Mucosa of descending colon (tissue), 3 donors: Measurements from ENCODE around the gene HOXA9. TPM values are rescaled to one million over a fixed set of nuclear protein-coding genes. Genes with fewer than 3 reads are reported as not detected.

Source experiments
- ATAC-seq: fragments of 200-7000 bp; cut with Tn5 transposase; one replicate; pipeline ENCODE4 v1.9.1; 2020; ENCODE audit warnings: mild to moderate bottlenecking, moderate library complexity
- DNase-seq, 3 donors: peaks; one replicate each; pipeline ENCODE4 v3.0.0-alpha.2; 2020
- H3K36me3 ChIP-seq: fragments of 200-600 bp; one replicate; pipeline ENCODE4 v1.8.0; 2021; ENCODE audit warnings: low read depth, mild to moderate bottlenecking
- H3K4me1 ChIP-seq: fragments of 200-600 bp; one replicate; pipeline ENCODE4 v1.8.0; 2021; ENCODE audit warnings: low read depth, mild to moderate bottlenecking
- H3K4me3 ChIP-seq: fragments of 200-600 bp; one replicate; pipeline ENCODE4 v1.8.0; 2021; ENCODE audit warnings: mild to moderate bottlenecking
- H3K9me3 ChIP-seq: fragments of 200-600 bp; one replicate; pipeline ENCODE4 v1.8.0; 2021; ENCODE audit warnings: mild to moderate bottlenecking
- CTCF ChIP-seq: fragments of 200-600 bp; IDR thresholded peaks from one replicate; pipeline ENCODE4 v1.8.0; 2022; ENCODE audit warnings: antibody characterized with exemption, mild to moderate bottlenecking
- intact Hi-C, 2 donors: fragments of 100-400 bp; cut with DNase I in 1 of 2; cut with micrococcal nuclease in 1 of 2; formaldehyde crosslinking; loops; one replicate each; pipeline versions ENCODE4 v1.11.0 to v1.11.1; 2022; cut with DNase I, micrococcal nuclease
- total RNA-seq, 3 donors: library from RNA; stranded (reverse); fragmentation: NEBNext Ultra II Directional in 2 of 3; extraction: Animal tissue kit (Norgen Biotek cat#: 25700) in 2 of 3; gene quantifications; one replicate each; pipeline versions ENCODE4 v1.2.1 to v1.2.4, GENCODE V29; 2021 to 2023
- donor health status: DM: no; HTN: no; CAD: no; lungs with moderate emphysema.
- donor health status: DM: no; HTN: no; CAD: no.
- donor health status: DM: no; HTN: yes; CAD: no.

The HOXA9 gene
- total RNA-seq, 3 donors from 2014 or later: 22.0 to 27.9 (median 25.0) TPM

DNA sequence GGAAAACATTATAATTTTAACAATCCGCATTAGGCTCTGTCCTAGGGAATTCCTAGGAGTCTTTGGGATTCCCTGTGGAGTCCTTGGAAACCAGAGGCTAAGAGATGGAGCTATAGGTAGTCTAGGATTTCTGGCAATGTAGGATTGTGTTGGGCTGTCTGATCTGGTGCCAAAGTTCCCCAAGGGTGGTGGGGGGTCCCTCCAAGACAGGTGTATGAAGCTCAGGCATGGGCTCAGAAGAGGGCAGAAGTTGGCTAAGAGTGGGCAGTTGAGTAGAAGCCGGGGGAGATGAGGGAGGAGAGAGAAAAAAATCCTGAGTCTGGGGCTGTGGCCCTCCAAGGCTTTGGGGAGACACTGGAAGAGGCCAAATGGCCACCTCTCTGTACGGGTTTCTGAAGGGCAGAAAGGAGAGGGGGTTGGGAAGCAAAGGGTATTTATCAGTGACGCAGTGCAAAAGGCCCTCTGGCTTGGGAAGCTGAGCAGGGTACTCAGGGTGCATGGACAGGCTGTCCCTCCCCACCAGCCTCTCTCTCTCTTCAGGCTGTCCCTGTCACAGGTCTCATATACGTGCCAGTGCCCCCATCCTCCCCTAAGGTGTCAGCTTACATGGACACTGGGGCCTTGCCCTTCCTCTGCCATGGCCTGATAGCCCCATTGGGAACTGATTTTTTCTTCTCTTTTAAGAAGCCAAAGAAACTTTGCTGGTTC is 18.7 kb downstream of the HOXA9 start:
- DNase-seq (peak in 2 of 3 donors; percentile 20 to 47), ATAC-seq (no peak)
- TF ChIP-seq CTCF: no peak
- intact Hi-C loops: loop anchor here in 1 of 2 donors (5.0 kb wide), 1 partner anchor 464 kb away; no protein-coding TSS in a partner anchor
- Histone ChIP-seq H3K36me3 (no peaks in the 10 kb centered on the region), H3K9me3 (no peaks in the 10 kb centered on the region), H3K4me3 (no peak overlapping the region), H3K4me1 (peaks cover 26% of the 10 kb centered on the region)

DNA sequence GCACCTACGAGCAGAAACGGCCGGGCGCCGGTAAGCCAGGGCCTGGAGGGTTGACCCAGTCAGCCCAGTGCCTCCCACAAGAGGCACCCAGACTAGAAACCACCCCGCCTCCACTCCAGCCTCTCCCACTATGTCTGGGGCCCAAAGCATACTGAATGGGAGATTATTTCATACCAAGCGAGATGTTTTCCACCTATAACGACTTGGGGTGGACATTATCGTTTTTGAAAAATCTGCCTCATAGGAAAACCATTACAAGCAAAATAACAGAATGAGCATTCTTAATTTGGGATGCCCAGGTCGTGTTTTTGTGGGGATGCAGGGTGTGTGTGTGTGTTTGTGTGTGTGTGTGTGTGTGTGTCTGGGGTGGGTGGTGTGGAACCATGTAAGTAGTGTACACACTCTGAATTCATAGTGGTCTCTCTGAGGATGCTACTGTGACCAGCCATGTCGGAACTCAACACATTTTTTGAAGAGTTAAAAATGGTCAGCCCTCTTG is 19.4 kb downstream of the HOXA9 start:
- intact Hi-C loops: loop anchor here in 1 of 2 donors (5.0 kb wide), 1 partner anchor 464 kb away; no protein-coding TSS in a partner anchor
- H3K4me3 ChIP-seq: no peak overlapping the region
- peaks cover 31% of the 10 kb centered on the region for H3K4me1 ChIP-seq
- no peak for ATAC-seq
- DNase-seq: peak in 2 of 3 donors; percentile 7 to 16
- no peak for TF ChIP-seq CTCF
- no peaks in the 10 kb centered on the region for H3K36me3 ChIP-seq
- no peaks in the 10 kb centered on the region for H3K9me3 ChIP-seq

GRCh38 chr7:27145165-27145913 is 20.0 kb downstream of the HOXA9 start:
- DNase-seq (peak in 2 of 3 donors; percentile 42 to 61), ATAC-seq (no peak)
- peaks cover 32% of the 10 kb centered on the region for H3K4me1 ChIP-seq
- no peaks in the 10 kb centered on the region for H3K9me3 ChIP-seq
- intact Hi-C loops: loop anchor here in 1 of 2 donors (5.0 kb wide), 1 partner anchor 463 kb away; no protein-coding TSS in a partner anchor
- H3K36me3 ChIP-seq: no peaks in the 10 kb centered on the region
- no peak for TF ChIP-seq CTCF
- H3K4me3 ChIP-seq: no peak overlapping the region

DNA sequence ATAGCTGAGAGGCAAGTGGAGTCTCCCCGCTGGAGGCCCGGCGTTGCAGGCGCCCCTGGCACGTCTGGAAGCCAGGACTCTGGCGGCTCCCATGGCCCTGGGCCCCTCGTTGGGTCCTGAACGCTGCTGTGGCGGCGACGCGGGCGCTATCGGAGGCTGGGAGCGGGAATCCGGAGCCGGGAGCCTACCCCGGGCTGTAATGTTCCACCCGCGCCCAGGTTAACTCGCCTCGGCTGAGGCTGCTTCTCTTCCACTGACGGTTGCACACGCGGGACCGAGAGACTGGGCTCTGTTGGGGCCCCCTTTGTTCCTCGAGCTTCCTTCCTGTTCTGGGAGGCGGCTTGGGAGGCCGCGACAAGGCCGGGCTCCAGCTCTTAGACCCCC is 20.6 kb downstream of the HOXA9 start:
- ATAC-seq (no peak), DNase-seq (peak in 1 of 3 donors; percentile 59)
- Histone ChIP-seq H3K4me3 (no peak overlapping the region), H3K36me3 (no peaks in the 10 kb centered on the region), H3K4me1 (peaks cover 32% of the 10 kb centered on the region), H3K9me3 (no peaks in the 10 kb centered on the region)
- intact Hi-C loops: loop anchor here in 1 of 2 donors (5.0 kb wide), 2 partner anchors 287 to 462 kb away; no protein-coding TSS in a partner anchor
- no peak for TF ChIP-seq CTCF

DNA sequence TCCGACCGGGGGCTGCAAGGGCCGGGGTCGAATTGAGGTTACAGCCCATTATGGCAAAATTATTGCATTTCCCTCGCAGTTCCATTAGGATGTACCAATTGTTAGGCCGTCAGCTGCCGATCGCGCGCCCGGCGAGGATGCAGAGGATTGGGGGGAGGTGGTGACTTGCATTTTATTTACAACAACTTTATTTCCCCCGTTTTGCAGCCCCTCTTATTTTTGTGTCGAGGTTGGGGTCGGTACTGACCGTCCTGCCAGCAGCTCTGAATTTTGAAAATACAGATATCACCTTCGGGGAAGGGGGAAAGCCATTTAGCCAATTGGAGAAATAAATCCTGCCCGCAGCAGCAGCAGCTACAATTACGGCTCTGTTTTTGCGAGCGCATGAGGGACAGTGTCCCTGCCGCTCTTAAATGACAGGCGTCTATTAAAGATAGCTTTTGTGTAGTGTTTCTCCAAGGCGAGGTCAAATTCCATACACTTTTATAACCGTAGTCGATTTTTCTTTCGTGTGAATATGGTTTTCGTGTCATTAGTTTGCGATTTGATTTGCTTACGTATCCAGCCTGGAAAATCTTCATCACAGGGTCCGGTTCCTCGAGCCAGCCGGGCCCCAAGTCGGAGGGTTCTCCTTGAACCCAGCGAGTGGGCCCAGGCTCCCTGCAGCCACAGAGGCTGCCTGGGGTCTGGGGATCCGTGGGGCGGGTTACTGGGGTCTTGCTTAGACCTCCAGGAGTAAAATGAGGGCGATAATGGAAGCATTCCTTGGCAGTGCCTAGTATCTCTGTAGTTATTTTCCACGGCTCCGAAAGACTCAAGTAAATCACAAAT is 21.2 kb downstream of the HOXA9 start:
- no peak for ATAC-seq
- intact Hi-C loops: loop anchor here in 1 of 2 donors (5.0 kb wide), 1 partner anchor 287 kb away; no protein-coding TSS in a partner anchor
- Histone ChIP-seq H3K36me3 (no peaks in the 10 kb centered on the region), H3K4me3 (no peak overlapping the region), H3K4me1 (peaks cover 28% of the 10 kb centered on the region), H3K9me3 (no peaks in the 10 kb centered on the region)
- no peak for TF ChIP-seq CTCF
- DNase-seq: peak in 2 of 3 donors; percentile 47 to 55
